Measurements from ENCODE around the gene MRPL14. TPM values are rescaled to one million over a fixed set of nuclear protein-coding genes. Genes with fewer than 3 reads are reported as not detected.
A peak's percentile ranks its signal among the peaks of the same experiment; 100 is the strongest.
"Not testable (repeated sequence)": the region's sequence is repeated elsewhere in the genome, so short reads cannot be mapped to it uniquely, and the experiment has no call there.

The MRPL14 gene
- total and polyA plus RNA-seq, 9 of the 15 experiments (the other 6 are each of a cell fraction or from before 2014, with no cell fraction given): 126 to 424 (median 165) TPM

DNA sequence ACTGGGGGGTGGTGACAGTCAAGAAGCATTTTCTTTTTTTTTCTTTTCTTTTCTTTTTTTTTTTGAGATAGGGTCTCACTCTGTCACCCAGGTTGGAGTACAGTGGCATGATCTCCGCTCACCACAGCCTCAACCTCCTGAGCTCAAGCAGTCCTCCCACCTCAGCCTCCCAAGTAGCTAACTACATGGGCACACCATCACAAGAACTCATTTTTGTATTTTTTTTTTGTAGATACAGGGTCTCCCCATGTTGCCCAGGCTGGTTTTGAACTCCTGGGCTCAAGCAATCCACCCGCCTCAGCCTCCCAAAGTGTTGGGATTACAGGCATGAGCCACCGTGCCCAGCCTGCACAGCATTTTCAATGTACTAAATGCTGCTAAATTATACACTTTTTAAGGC, 35.9 kb downstream of the MRPL14 start:
- FAIRE-seq; H3K4me2 ChIP-seq (ENCODE audit: insufficient read depth, low read length); H3K4me1 ChIP-seq (replicated peaks in 1 of 2; ENCODE audit: control insufficient read depth in 2 of 2, insufficient read depth in 2 of 2, low read length in 2 of 2); CTCF ChIA-PET (ENCODE audit: low intra/inter-chr PET ratio); ATAC-seq; H4K20me1 ChIP-seq (replicated peaks; ENCODE audit: control insufficient read depth, insufficient read depth, low read length); H2AFZ ChIP-seq (ENCODE audit: low read depth, low read length); H3K4me3 ChIP-seq; BruUV-seq (replicated peaks); H3K9me3 ChIP-seq (replicated peaks; ENCODE audit: control insufficient read depth, insufficient read depth, low read depth, low read length); H3K9ac ChIP-seq (ENCODE audit: insufficient read depth in 1 of 2, low read depth in 2 of 2, low read length in 2 of 2); in situ Hi-C loops (cut with MboI); H3K79me2 ChIP-seq (ENCODE audit: control insufficient read depth, insufficient read depth, low read length); H3K27me3 ChIP-seq (ENCODE audit: control insufficient read depth in 2 of 2, insufficient read depth in 2 of 2, low read length in 2 of 2); H3K27ac ChIP-seq (ENCODE audit: extremely low read depth, low read depth, low read length); H3K9me1 ChIP-seq (ENCODE audit: control insufficient read depth, insufficient read depth, low read length); DNase-seq (ENCODE audit: extremely low read depth in 1 of 4, low spot score in 3 of 4): not testable (repeated sequence)
- POLR2A ChIA-PET: interaction anchor here (0.6 to 1.2 kb wide), 4 partner anchors 21 to 333 kb away, joined by 3 read pairs; no protein-coding TSS in a partner anchor
- peaks cover 50% of the 10 kb centered on the region; the same call in 2 of the 3 replicates for H3K36me3 ChIP-seq (ENCODE audit: control insufficient read depth, insufficient read depth, low read length)
- WGBS (ENCODE audit: insufficient coverage, low coverage, missing lambda C conversion rate): 82% methylated on average over 3 of the region's 3 CpGs
- intact Hi-C loops (cut with micrococcal nuclease): loop anchor here (10.0 kb wide), 1 partner anchor 243 kb away; no protein-coding TSS in a partner anchor

DNA sequence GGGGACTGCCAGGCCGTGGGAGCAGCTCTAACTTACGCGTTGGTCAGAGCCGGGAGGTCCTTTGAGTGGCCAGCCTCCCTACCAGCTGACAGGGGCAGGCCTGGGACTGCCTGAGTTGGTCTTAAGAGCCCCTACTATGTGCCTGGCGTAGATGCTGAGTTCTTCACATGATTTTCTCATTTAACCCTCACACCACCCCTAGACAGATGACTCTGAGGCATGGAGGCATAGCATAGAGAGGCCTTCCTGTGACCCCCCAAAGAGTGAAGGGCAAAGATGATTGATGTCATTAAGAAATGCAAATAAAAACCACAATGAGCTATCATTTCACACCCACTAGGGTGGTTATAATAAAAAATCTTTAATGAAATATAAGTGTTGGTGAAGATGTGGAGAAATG, 36.8 kb downstream of the MRPL14 start:
- TF ChIP-seq GATA2 (CRISPR knock-in tag; IDR thresholded peaks at IDR 0.05) (no peak), ZKSCAN1 (IDR thresholded peaks at IDR 0.05; ENCODE audit: low read depth, low read length) (peak; percentile 55; the same call in 1 of the 2 replicates)
- CTCF ChIA-PET (ENCODE audit: low intra/inter-chr PET ratio): no interaction called here

More for the DNA sequence above, 36.8 kb downstream of the MRPL14 start:
- in situ Hi-C loops (cut with MboI) (no loop called here), intact Hi-C loops (cut with micrococcal nuclease) (loop anchor here (10.0 kb wide), 1 partner anchor 244 kb away; no protein-coding TSS in a partner anchor)
- POLR2A ChIA-PET: interaction anchor here (0.7 to 1.2 kb wide), 3 partner anchors 21 to 287 kb away, joined by 3 to 6 read pairs (median 3); no protein-coding TSS in a partner anchor
- FAIRE-seq: no peak
- 89% methylated on average over 5 of the region's 5 CpGs for WGBS (ENCODE audit: insufficient coverage, low coverage, missing lambda C conversion rate)
- no peak for ATAC-seq
- H2AFZ ChIP-seq (ENCODE audit: low read depth, low read length): no peak overlapping the region
- H3K9me1 ChIP-seq (ENCODE audit: control insufficient read depth, insufficient read depth, low read length): no peaks in the 10 kb centered on the region
- no peak for DNase-seq (ENCODE audit: extremely low read depth in 1 of 4, low spot score in 3 of 4)
- no peaks in the 10 kb centered on the region for H3K27me3 ChIP-seq (ENCODE audit: control insufficient read depth in 2 of 2, insufficient read depth in 2 of 2, low read length in 2 of 2)
- H3K4me1 ChIP-seq (replicated peaks in 1 of 2; ENCODE audit: control insufficient read depth in 2 of 2, insufficient read depth in 2 of 2, low read length in 2 of 2): peaks cover 0 to 3% of the 10 kb centered on the region in 2 experiments; a peak in 2 of 5 replicates
- no peak overlapping the region for H3K4me3 ChIP-seq
- peaks cover 50% of the 10 kb centered on the region; the same call in 2 of the 3 replicates for H3K36me3 ChIP-seq (ENCODE audit: control insufficient read depth, insufficient read depth, low read length)
- no peaks in the 10 kb centered on the region for H3K9me3 ChIP-seq (replicated peaks; ENCODE audit: control insufficient read depth, insufficient read depth, low read depth, low read length)
- H3K9ac ChIP-seq (ENCODE audit: insufficient read depth in 1 of 2, low read depth in 2 of 2, low read length in 2 of 2): 0 out of 4 replicates have a peak overlapping the region, but pooled peaks of 1 of the 2 experiments have one; percentile 23
- H3K27ac ChIP-seq (ENCODE audit: extremely low read depth, low read depth, low read length): no peak overlapping the region
- no peaks in the 10 kb centered on the region; the same call in 1 of the 2 replicates for H4K20me1 ChIP-seq (replicated peaks; ENCODE audit: control insufficient read depth, insufficient read depth, low read length)
- H3K4me2 ChIP-seq (ENCODE audit: insufficient read depth, low read length): no peak overlapping the region
- no TSS peak for BruUV-seq (replicated peaks)
- H3K79me2 ChIP-seq (ENCODE audit: control insufficient read depth, insufficient read depth, low read length): no peaks in the 10 kb centered on the region

All from K562 (cell line).